Mucosa of rectum (tissue), 2 donors: ENCODE measurements around the gene F2RL3.

ENCODE experiments used
- H3K27ac ChIP-seq, 2 donors: one replicate each; pipeline ENCODE4 v1.7.0; 2013; ENCODE audit warnings: inconsistent platforms in 2 of 2, low read depth in 2 of 2, low read length in 2 of 2
- H3K27me3 ChIP-seq, 2 donors: one replicate each; pipeline ENCODE4 v1.7.0; 2013; ENCODE audit warnings: low read length in 2 of 2; ENCODE audit not compliant: control insufficient read depth in 2 of 2, insufficient read depth in 2 of 2
- H3K36me3 ChIP-seq, 2 donors: one replicate each; pipeline ENCODE4 v1.7.0; 2013; ENCODE audit warnings: low read length in 2 of 2; ENCODE audit not compliant: control insufficient read depth in 2 of 2, insufficient read depth in 2 of 2
- H3K4me1 ChIP-seq, 2 donors: one replicate each; pipeline ENCODE4 v1.7.0; 2013; ENCODE audit warnings: low read length in 2 of 2, mild to moderate bottlenecking in 1 of 2; ENCODE audit not compliant: control insufficient read depth in 2 of 2, insufficient read depth in 2 of 2
- H3K4me3 ChIP-seq, 2 donors: one replicate each; pipeline ENCODE4 v1.7.0; 2013; ENCODE audit warnings: low read length in 2 of 2
- H3K9ac ChIP-seq, 2 donors: one replicate each; pipeline ENCODE4 v1.7.0; 2013; ENCODE audit warnings: low read length in 2 of 2, low read depth in 1 of 2, mild to moderate bottlenecking in 1 of 2
- H3K9me3 ChIP-seq, 2 donors: one replicate each; pipeline ENCODE4 v1.7.0; 2013; ENCODE audit warnings: low read length in 2 of 2; ENCODE audit not compliant: control insufficient read depth in 2 of 2
- donor health status: healthy.
- donor health status: Normal muscosa, but diverticular disease.

Gene F2RL3

GRCh38 chr19:16917401-16917800 is 28.6 kb downstream of the F2RL3 start:
- Histone ChIP-seq H3K27ac (no peak overlapping the region), H3K9ac (no peak overlapping the region), H3K4me3 (no peak overlapping the region), H3K9me3 (peaks cover 0 to 4% of the 10 kb centered on the region in 2 donors), H3K27me3 (peaks cover 0 to 2% of the 10 kb centered on the region in 2 donors), H3K36me3 (no peaks in the 10 kb centered on the region), H3K4me1 (no peaks in the 10 kb centered on the region)

- no peak overlapping the region for H3K4me3 ChIP-seq
- no peaks in the 10 kb centered on the region for H3K9me3 ChIP-seq
- no peak overlapping the region for H3K27ac ChIP-seq
- no peak overlapping the region for H3K9ac ChIP-seq
- no peaks in the 10 kb centered on the region for H3K4me1 ChIP-seq
- H3K27me3 ChIP-seq: no peaks in the 10 kb centered on the region
- H3K36me3 ChIP-seq: no peaks in the 10 kb centered on the region
Observed at GRCh38 chr19:16919496-16919895, 30.7 kb downstream of the F2RL3 start.

- Histone ChIP-seq H3K4me1 (no peaks in the 10 kb centered on the region), H3K27me3 (no peaks in the 10 kb centered on the region), H3K9ac (no peak overlapping the region), H3K27ac (no peak overlapping the region), H3K4me3 (no peak overlapping the region), H3K36me3 (no peaks in the 10 kb centered on the region), H3K9me3 (no peaks in the 10 kb centered on the region)
Observed at GRCh38 chr19:16920816-16921529, 32.2 kb downstream of the F2RL3 start.

GRCh38 chr19:16921766-16922591 is 33.2 kb downstream of the F2RL3 start:
- Histone ChIP-seq H3K27ac (no peak overlapping the region), H3K4me1 (no peaks in the 10 kb centered on the region), H3K36me3 (no peaks in the 10 kb centered on the region), H3K9me3 (no peaks in the 10 kb centered on the region), H3K9ac (no peak overlapping the region), H3K27me3 (no peaks in the 10 kb centered on the region), H3K4me3 (no peak overlapping the region)

- Histone ChIP-seq H3K9me3 (no peaks in the 10 kb centered on the region), H3K27ac (no peak overlapping the region), H3K36me3 (no peaks in the 10 kb centered on the region), H3K27me3 (no peaks in the 10 kb centered on the region), H3K9ac (no peak overlapping the region), H3K4me1 (no peaks in the 10 kb centered on the region), H3K4me3 (no peak overlapping the region)
Observed at GRCh38 chr19:16922592-16922934, 33.8 kb downstream of the F2RL3 start.

- Histone ChIP-seq H3K4me1 (no peaks in the 10 kb centered on the region), H3K27me3 (no peaks in the 10 kb centered on the region)
Observed at GRCh38 chr19:16922949-16923348, 34.1 kb downstream of the F2RL3 start.

GRCh38 chr19:16927883-16928282 is 39.1 kb downstream of the F2RL3 start:
- Histone ChIP-seq H3K36me3 (no peaks in the 10 kb centered on the region), H3K27me3 (peaks cover 0 to 2% of the 10 kb centered on the region in 2 donors), H3K4me3 (no peak overlapping the region), H3K4me1 (no peaks in the 10 kb centered on the region), H3K9me3 (peaks cover 0 to 2% of the 10 kb centered on the region in 2 donors), H3K9ac (no peak overlapping the region), H3K27ac (no peak overlapping the region)

More at GRCh38 chr19:16922949-16923348, 34.1 kb downstream of the F2RL3 start:
- H3K9me3 ChIP-seq: no peaks in the 10 kb centered on the region
- H3K27ac ChIP-seq: no peak overlapping the region
- no peak overlapping the region for H3K9ac ChIP-seq
- no peaks in the 10 kb centered on the region for H3K36me3 ChIP-seq
- no peak overlapping the region for H3K4me3 ChIP-seq

GRCh38 chr19:16928351-16928750 is 39.6 kb downstream of the F2RL3 start:
- H3K9ac ChIP-seq: no peak overlapping the region
- H3K4me1 ChIP-seq: no peaks in the 10 kb centered on the region
- H3K36me3 ChIP-seq: no peaks in the 10 kb centered on the region
- no peak overlapping the region for H3K4me3 ChIP-seq
- H3K27me3 ChIP-seq: peaks cover 0 to 2% of the 10 kb centered on the region in 2 donors
- peaks cover 0 to 2% of the 10 kb centered on the region in 2 donors for H3K9me3 ChIP-seq
- H3K27ac ChIP-seq: no peak overlapping the region

GRCh38 chr19:16928916-16929315 is 40.1 kb downstream of the F2RL3 start:
- H3K27ac ChIP-seq: no peak overlapping the region
- H3K4me3 ChIP-seq: no peak overlapping the region
- H3K4me1 ChIP-seq: no peaks in the 10 kb centered on the region
- no peaks in the 10 kb centered on the region for H3K36me3 ChIP-seq
- peaks cover 0 to 2% of the 10 kb centered on the region in 2 donors for H3K27me3 ChIP-seq
- no peak overlapping the region for H3K9ac ChIP-seq
- peaks cover 0 to 2% of the 10 kb centered on the region in 2 donors for H3K9me3 ChIP-seq

- Histone ChIP-seq H3K36me3 (no peaks in the 10 kb centered on the region), H3K9ac (no peak overlapping the region), H3K9me3 (peaks cover 2% of the 10 kb centered on the region in 2 donors), H3K4me1 (no peaks in the 10 kb centered on the region), H3K27ac (no peak overlapping the region), H3K27me3 (peaks cover 0 to 2% of the 10 kb centered on the region in 2 donors), H3K4me3 (no peak overlapping the region)
Observed at GRCh38 chr19:16930753-16931152, 42.0 kb downstream of the F2RL3 start.
